ENCODE data around the gene MYLK2.

GRCh38 chr20:31843881-31844280, 24.7 kb downstream of the MYLK2 start:
- no peak for TF ChIP-seq CTCF (conservative IDR thresholded peaks at IDR 0.05; ENCODE audit: low read depth, low read length)
- no peak for TF ChIP-seq POLR2A (IDR thresholded peaks at IDR 0.05; ENCODE audit: low read depth, low read length)
- no peak for TF ChIP-seq RCOR1 (IDR thresholded peaks at IDR 0.05; ENCODE audit: insufficient replicate concordance, low read length)
- no peak for TF ChIP-seq MAZ (IDR thresholded peaks at IDR 0.05; ENCODE audit: borderline replicate concordance, low read depth, low read length)
- TF ChIP-seq RFX5 (IDR thresholded peaks at IDR 0.05; ENCODE audit: low read depth, low read length) = no peak
- TF ChIP-seq USF2 (IDR thresholded peaks at IDR 0.05; ENCODE audit: low read depth, low read length) = no peak

Data from IMR-90 (cell line).